PC-9 (cell line): ENCODE results near the gene WNT2B.

Experiments
- EZH2 ChIP-seq: fragments of 200-600 bp; sonication (generic); IDR thresholded peaks from 2 replicates; pipeline ENCODE4 v1.8.0; 2017; ENCODE audit warnings: antibody characterized with exemption, low read depth
- TF ChIP-seq, protein P1 (sequence below): fragments of 200-600 bp; sonication (generic); conservative IDR thresholded peaks from 2 replicates; pipeline ENCODE4 v1.6.1; 2017; ENCODE audit warnings: mixed run types, antibody characterized with exemption, mild to moderate bottlenecking, moderate library complexity

DNA sequence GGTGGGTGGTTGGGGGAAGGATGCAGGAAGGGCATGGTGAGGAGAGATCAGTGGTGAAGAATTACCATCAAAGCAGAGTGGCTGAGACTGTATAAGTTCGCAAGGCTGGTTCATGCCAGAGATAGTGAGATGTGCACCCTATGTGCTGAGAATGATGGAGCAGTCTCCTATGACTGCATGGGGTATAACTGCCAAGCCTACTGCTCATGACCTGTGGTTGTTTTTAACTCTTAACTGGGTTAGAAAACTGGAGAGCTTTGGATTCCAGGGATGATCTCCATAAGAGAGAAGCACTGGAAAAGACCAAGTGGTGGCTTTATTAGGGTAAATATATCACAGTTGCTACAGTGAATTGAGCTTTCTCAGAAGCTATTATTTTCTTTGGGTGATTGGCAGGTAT, 16.2 kb downstream of the WNT2B start:
- TF ChIP-seq, protein P1, sequence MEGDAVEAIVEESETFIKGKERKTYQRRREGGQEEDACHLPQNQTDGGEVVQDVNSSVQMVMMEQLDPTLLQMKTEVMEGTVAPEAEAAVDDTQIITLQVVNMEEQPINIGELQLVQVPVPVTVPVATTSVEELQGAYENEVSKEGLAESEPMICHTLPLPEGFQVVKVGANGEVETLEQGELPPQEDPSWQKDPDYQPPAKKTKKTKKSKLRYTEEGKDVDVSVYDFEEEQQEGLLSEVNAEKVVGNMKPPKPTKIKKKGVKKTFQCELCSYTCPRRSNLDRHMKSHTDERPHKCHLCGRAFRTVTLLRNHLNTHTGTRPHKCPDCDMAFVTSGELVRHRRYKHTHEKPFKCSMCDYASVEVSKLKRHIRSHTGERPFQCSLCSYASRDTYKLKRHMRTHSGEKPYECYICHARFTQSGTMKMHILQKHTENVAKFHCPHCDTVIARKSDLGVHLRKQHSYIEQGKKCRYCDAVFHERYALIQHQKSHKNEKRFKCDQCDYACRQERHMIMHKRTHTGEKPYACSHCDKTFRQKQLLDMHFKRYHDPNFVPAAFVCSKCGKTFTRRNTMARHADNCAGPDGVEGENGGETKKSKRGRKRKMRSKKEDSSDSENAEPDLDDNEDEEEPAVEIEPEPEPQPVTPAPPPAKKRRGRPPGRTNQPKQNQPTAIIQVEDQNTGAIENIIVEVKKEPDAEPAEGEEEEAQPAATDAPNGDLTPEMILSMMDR, result no peak
- TF ChIP-seq EZH2, result no peak
